Measurements from ENCODE around the gene TTC28. TPM values are rescaled to one million over a fixed set of nuclear protein-coding genes. Genes with fewer than 3 reads are reported as not detected.

Gene TTC28
- total and polyA plus RNA-seq, 2 donors (not counting 3 experiments of a cell fraction or from before 2014, with no cell fraction given) = 16.5 to 51.1 TPM

- H3K4me1 ChIP-seq (ENCODE audit: control insufficient read depth, extremely low read depth, insufficient read depth, low read length) = peaks cover 14% of the 10 kb centered on the region
- H3K27me3 ChIP-seq (ENCODE audit: control insufficient read depth in 2 of 2, insufficient read depth in 2 of 2, low read length in 2 of 2) = no peaks in the 10 kb centered on the region
- dilution Hi-C loops (cut with MboI; ENCODE audit: extremely low pct_ligation_motif_present, low sequenced_read_pairs) = no loop called here
- BruUV-seq (replicated peaks) = no TSS peak
- ChIA-PET CTCF (no interaction called here), POLR2A (no interaction called here)
- no peaks in the 10 kb centered on the region for H3K36me3 ChIP-seq (ENCODE audit: control insufficient read depth in 2 of 2, extremely low read depth in 1 of 2, insufficient read depth in 2 of 2, low read length in 2 of 2)
- intact Hi-C loops (cut with micrococcal nuclease) = no loop called here
- no peaks in the 10 kb centered on the region for H3K9me1 ChIP-seq (replicated peaks; ENCODE audit: control insufficient read depth, extremely low read depth, insufficient read depth, low read length)
- no peak overlapping the region for H3K4me2 ChIP-seq (ENCODE audit: insufficient read depth, low read length)
- no peak overlapping the region for H3K9ac ChIP-seq (replicated peaks; ENCODE audit: extremely low read depth, insufficient read depth, low read length)
- H4K20me1 ChIP-seq (replicated peaks; ENCODE audit: control insufficient read depth, extremely low read depth, insufficient read depth, low read length) = peaks cover 2% of the 10 kb centered on the region
- DNase-seq (ENCODE audit: low read depth, low spot score) = peak; percentile 40
- H2AFZ ChIP-seq (ENCODE audit: low read depth, low read length) = no peak overlapping the region
- H3K4me3 ChIP-seq (replicated peaks in 1 of 3; ENCODE audit: insufficient read depth in 1 of 3, low read depth in 1 of 3, low read length in 3 of 3) = no peak overlapping the region
- no peaks in the 10 kb centered on the region for H3K9me3 ChIP-seq (replicated peaks; ENCODE audit: control insufficient read depth, insufficient read depth, low read length)
- TF ChIP-seq GATA2 (IDR thresholded peaks at IDR 0.05; ENCODE audit: insufficient read depth, insufficient read length, low read depth, low read length) = no peak
- no peak for TF ChIP-seq POLR2A (IDR thresholded peaks at IDR 0.05; ENCODE audit: low read depth, low read length)
- TF ChIP-seq JUN (IDR thresholded peaks at IDR 0.05; ENCODE audit: borderline replicate concordance, insufficient read depth, insufficient read length, low read depth) = peak; percentile 42
- TF ChIP-seq, protein P1, sequence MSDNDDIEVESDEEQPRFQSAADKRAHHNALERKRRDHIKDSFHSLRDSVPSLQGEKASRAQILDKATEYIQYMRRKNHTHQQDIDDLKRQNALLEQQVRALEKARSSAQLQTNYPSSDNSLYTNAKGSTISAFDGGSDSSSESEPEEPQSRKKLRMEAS (IDR thresholded peaks at IDR 0.05; ENCODE audit: insufficient read depth, insufficient read length) = no peak
- FAIRE-seq = no peak
- no peaks in the 10 kb centered on the region for H3K79me2 ChIP-seq (ENCODE audit: control insufficient read depth, insufficient read depth, low read length)
- H3K27ac ChIP-seq (ENCODE audit: insufficient read depth, low read depth, low read length) = no peak overlapping the region
These were observed 269.4 kb downstream of the TTC28 start for GRCh38 chr22:28410050-28410816.

DNA sequence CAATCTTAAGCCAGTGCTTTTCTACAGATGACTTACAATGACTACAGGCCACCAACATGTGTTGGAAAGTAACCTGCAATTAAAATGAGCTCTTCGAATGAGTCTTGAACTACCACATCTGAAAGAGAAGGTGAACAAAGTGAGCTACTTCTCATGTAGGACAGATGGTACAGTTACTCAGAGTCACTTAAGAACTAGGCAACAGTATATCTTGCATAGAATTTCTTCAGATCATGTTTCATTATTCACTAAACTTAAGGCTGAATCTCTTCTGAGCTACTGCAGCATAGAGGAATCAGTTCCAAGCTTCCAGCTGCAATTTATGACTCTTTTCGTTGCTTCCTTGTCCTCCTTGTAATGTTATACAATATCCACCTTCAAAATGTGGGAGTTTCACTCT is 270.9 kb downstream of the TTC28 start:
- no peak overlapping the region for H3K4me2 ChIP-seq (ENCODE audit: insufficient read depth, low read length)
- intact Hi-C loops (cut with micrococcal nuclease) (no loop called here), dilution Hi-C loops (cut with MboI; ENCODE audit: extremely low pct_ligation_motif_present, low sequenced_read_pairs) (no loop called here)
- no TSS peak for BruUV-seq (replicated peaks)
- H3K4me1 ChIP-seq (ENCODE audit: control insufficient read depth, extremely low read depth, insufficient read depth, low read length) = peaks cover 6% of the 10 kb centered on the region
- TF ChIP-seq, protein P1 (IDR thresholded peaks at IDR 0.05; ENCODE audit: insufficient read depth, insufficient read length) = no peak
- TF ChIP-seq FOS (IDR thresholded peaks at IDR 0.05; ENCODE audit: borderline replicate concordance, insufficient read depth, low read length) = no peak
- no peak for TF ChIP-seq POLR2AphosphoS5 (IDR thresholded peaks at IDR 0.05; ENCODE audit: insufficient read depth, low read depth, low read length)
- no peak for TF ChIP-seq GATA2 (IDR thresholded peaks at IDR 0.05; ENCODE audit: insufficient read depth, insufficient read length, low read depth, low read length)
- no peak for TF ChIP-seq POLR2A (IDR thresholded peaks at IDR 0.05; ENCODE audit: low read depth, low read length)
- TF ChIP-seq, protein P2, sequence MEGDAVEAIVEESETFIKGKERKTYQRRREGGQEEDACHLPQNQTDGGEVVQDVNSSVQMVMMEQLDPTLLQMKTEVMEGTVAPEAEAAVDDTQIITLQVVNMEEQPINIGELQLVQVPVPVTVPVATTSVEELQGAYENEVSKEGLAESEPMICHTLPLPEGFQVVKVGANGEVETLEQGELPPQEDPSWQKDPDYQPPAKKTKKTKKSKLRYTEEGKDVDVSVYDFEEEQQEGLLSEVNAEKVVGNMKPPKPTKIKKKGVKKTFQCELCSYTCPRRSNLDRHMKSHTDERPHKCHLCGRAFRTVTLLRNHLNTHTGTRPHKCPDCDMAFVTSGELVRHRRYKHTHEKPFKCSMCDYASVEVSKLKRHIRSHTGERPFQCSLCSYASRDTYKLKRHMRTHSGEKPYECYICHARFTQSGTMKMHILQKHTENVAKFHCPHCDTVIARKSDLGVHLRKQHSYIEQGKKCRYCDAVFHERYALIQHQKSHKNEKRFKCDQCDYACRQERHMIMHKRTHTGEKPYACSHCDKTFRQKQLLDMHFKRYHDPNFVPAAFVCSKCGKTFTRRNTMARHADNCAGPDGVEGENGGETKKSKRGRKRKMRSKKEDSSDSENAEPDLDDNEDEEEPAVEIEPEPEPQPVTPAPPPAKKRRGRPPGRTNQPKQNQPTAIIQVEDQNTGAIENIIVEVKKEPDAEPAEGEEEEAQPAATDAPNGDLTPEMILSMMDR (IDR thresholded peaks at IDR 0.05; ENCODE audit: extremely low read depth in 1 of 2, insufficient read depth in 1 of 2, low read depth in 1 of 2, low read length in 2 of 2) = no peak
- TF ChIP-seq MYC (IDR thresholded peaks at IDR 0.05; ENCODE audit: low read depth, low read length) = no peak
- no peak for TF ChIP-seq JUN (IDR thresholded peaks at IDR 0.05; ENCODE audit: borderline replicate concordance, insufficient read depth, insufficient read length, low read depth)
- no peak for TF ChIP-seq EZH2 (IDR thresholded peaks at IDR 0.05; ENCODE audit: borderline replicate concordance, low read depth, low read length, severe bottlenecking)
- FAIRE-seq = no peak
- no peaks in the 10 kb centered on the region for H3K9me3 ChIP-seq (replicated peaks; ENCODE audit: control insufficient read depth, insufficient read depth, low read length)
- no peak overlapping the region for H2AFZ ChIP-seq (ENCODE audit: low read depth, low read length)
- no peak overlapping the region for H3K27ac ChIP-seq (ENCODE audit: insufficient read depth, low read depth, low read length)
- H3K79me2 ChIP-seq (ENCODE audit: control insufficient read depth, insufficient read depth, low read length) = no peaks in the 10 kb centered on the region
- H3K4me3 ChIP-seq (replicated peaks in 1 of 3; ENCODE audit: insufficient read depth in 1 of 3, low read depth in 1 of 3, low read length in 3 of 3) = no peak overlapping the region
- H3K36me3 ChIP-seq (ENCODE audit: control insufficient read depth in 2 of 2, extremely low read depth in 1 of 2, insufficient read depth in 2 of 2, low read length in 2 of 2) = no peaks in the 10 kb centered on the region
- peaks cover 3% of the 10 kb centered on the region for H4K20me1 ChIP-seq (replicated peaks; ENCODE audit: control insufficient read depth, extremely low read depth, insufficient read depth, low read length)
- CTCF ChIA-PET = interaction anchor here (0.9 kb wide), 1 partner anchor 12 kb away, joined by 4 read pairs; no protein-coding TSS in a partner anchor
- no peaks in the 10 kb centered on the region for H3K27me3 ChIP-seq (ENCODE audit: control insufficient read depth in 2 of 2, insufficient read depth in 2 of 2, low read length in 2 of 2)
- H3K9me1 ChIP-seq (replicated peaks; ENCODE audit: control insufficient read depth, extremely low read depth, insufficient read depth, low read length) = no peaks in the 10 kb centered on the region
- POLR2A ChIA-PET = no interaction called here
- no peak for DNase-seq (ENCODE audit: low read depth, low spot score)
- no peak overlapping the region for H3K9ac ChIP-seq (replicated peaks; ENCODE audit: extremely low read depth, insufficient read depth, low read length)

All from endothelial cell of umbilical vein (primary cell).